Retina (tissue), 1 donor: ENCODE measurements around the gene ZNF329.
A peak's percentile ranks its signal among the peaks of the same experiment; 100 is the strongest.
"Not testable (repeated sequence)": the region's sequence is repeated elsewhere in the genome, so short reads cannot be mapped to it uniquely, and the experiment has no call there.

Experiments used
- DNase-seq: peaks from one replicate; pipeline ENCODE4 v3.0.0-alpha.2; 2016

Gene ZNF329

DNA sequence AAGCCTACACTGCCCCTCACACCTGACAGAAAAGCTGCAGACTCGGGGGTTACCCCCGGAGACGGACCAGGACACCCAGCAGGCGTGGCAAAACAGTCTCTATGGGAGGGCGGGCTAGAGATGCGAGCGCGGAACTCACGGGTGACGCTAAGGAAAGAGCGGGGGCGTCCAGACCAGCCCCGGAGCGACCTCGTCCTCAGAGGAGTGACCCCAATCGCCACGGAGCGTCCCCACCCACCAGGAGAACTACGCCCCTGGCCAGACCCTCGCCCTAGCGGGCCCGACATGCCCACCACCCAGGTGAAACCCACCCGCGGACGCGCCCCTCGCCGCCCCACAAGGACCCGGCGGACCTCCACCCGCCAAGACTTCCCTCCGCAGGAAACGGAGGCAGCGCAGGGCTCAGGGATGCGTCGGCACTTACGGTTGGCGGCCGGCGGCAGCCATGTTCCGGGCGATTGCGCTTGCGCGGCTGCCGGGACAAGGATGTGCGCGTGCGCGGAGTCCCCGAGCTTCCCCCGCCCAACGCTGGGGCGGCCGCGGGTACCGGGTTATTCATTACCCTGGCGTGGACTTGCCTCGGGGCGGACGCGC is at the start of gene ZNF329:
ZNF329 (minus strand) TSS at position 462 of the 594 bp plus-strand sequence. CDS start 21,286 bp downstream, outside the sequence.
- DNase-seq: peak; percentile 95

DNA sequence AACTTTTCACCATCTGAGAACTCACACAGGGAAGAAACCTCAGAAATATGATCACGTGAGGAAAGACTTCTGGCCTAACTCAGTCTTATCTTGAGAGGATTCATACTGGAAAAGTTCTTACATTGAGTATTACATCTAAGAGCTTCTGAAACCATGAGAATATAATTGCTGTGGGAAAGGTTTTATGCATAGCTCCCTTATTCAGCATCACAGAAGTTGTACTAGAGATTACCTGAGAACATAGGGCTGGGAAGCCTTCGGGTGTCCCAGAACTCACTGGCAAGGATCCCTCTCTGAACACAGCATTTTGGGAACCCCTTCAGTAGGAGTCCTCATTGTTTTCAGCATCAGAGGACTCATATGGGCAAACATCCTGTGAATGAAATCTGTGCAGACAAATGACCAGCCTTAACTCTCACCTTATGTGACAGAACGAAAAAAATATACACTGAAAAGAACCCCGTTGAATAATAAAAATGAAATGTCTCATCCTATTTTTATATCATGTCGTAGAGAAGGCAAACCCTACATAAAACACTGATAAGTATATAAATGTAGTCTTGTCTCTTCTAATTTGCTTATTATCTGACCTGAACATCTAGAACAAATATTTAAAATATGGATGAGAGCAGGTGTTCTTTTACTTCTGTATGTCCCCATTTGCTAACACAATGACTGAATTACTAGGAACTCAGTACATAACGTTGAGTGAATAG is 46.5 kb upstream of the ZNF329 start:
- DNase-seq: peak; percentile 47

DNA sequence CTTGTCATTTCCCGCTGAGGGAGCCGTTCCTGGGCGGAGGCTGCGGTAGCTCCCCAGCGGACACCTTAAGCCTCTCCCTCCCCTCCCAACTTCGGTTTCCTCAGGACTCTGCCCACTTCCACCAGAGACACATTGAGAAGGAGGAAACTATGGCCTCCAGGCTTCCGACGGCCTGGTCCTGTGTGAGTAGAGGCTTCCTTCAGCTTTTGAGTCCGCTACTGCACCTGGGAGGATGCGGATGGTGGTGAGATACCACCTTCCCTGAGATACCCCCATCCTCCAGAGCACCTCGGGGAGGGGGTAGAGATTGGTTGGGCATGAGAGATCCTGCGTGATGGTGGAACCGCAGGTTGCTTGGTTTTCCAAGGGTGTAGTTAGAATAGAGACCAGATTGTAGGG is 33.2 kb upstream of the ZNF329 start:
- no peak for DNase-seq

DNA sequence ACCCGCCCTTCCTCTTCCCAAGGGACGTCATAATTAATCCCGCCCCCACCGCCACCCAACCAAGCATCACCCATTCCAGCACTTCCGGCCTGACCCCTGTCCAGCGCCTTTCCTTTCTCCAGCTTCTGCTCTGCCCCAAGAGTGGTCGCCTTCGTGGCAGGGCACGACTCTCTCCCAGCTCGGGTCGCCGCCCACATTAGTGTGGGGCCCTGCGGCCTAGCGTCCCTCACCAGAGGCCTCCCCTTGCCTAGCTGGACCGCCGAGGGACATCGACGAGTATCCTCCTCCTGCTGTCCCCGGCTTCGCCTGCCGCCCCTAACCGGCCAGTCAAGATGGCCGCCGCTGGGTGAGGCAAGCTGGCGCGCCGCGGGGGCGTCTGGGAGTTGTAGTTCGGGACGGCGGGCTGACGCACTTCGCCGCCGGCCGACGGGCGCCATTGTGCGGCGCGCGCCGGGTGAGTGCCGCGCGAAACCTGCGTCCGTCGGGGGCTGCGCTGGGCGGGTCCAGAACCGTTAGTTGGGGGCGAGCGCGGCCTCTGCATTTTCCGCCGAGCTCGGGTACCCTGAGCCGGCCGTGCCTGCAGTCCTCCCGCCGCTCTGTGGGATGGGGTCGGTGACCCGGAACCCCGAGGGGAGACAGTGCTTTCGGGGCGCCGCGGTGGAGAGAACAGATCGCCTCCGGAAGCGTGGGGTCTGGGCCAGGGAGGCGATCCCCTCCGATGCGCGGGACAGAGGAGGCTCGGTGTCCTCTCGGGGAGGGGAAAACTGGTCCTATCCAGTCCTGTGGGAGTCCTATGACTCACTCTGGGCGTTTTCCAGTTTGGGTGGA is 32.6 kb upstream of the ZNF329 start, which contains the start of gene ZNF274:
ZNF274 (plus strand) TSS at position 73 of the 828 bp plus-strand sequence. CDS start 905 bp downstream, outside the sequence.
- DNase-seq: peak; percentile 99

DNA sequence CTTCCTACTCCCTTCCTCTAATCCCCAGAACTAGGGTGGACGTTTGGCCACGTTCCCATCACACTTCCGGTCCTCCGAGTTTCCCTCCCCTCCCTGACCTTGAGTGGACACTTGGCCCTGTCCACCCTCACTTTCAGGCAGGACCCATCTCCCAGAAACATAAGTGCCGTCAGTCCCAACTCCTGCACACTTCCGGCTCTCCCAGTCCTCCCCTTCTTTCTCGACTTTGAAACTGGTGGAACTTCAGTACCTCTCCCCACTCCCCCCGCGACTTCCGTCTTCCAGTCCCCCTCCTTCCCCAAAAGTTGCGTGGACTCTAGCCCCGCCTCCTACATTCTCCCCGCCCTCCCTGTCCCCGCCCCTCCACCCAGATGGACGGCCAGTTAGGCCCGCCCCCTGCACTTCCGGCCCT is 32.0 kb upstream of the ZNF329 start:
- DNase-seq: no peak

DNA sequence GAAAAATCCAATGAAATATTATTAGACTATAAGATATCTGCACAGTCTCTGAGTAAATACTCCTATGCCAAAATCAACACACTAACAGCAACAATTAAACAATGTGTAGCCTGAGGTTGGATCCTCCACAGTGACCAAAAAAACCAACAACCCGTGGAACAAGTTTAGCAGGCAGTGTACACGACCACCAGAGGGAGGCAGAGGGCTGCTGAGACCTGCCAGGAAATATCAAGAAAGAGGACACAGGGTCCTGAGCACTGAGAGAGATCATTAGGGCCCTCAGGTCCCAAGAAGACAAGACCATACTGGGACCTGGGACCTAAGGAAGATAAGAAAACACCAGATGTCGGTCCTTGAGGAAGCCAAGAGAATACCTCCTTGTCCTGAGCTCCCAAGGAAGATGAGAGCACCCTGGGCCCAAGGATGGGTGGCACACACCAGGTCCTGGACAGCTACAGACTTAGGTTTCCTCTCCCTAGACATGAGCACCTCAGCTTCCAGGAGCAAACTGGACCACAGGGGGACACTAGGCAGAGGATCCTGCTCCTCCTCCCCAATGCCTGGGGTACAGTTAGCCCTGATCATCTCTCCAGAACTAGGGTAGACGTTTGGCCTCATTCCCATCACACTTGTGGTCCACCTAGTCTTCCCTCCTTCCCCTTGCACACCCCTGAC is 31.4 kb upstream of the ZNF329 start:
- DNase-seq: no peak

DNA sequence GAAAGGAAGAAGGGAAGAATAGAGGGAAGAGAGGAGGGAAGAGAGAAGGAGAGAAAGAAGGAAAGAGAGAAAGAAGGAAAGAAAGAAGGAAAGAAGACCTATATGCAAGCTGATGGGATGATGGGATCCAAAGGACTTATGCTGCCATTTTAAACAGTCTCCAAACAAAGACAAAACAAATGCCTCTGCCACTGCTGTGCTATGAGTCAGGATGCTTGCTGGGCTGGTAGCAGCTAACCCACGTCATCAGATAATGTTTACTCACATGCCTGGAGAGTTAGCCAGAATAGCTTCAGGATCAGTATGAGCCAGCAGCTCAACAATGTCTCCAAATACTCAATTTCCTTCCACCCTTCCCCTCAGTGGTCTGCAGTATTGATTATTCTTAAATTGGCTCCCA is 20.3 kb upstream of the ZNF329 start:
- no peak for DNase-seq

DNA sequence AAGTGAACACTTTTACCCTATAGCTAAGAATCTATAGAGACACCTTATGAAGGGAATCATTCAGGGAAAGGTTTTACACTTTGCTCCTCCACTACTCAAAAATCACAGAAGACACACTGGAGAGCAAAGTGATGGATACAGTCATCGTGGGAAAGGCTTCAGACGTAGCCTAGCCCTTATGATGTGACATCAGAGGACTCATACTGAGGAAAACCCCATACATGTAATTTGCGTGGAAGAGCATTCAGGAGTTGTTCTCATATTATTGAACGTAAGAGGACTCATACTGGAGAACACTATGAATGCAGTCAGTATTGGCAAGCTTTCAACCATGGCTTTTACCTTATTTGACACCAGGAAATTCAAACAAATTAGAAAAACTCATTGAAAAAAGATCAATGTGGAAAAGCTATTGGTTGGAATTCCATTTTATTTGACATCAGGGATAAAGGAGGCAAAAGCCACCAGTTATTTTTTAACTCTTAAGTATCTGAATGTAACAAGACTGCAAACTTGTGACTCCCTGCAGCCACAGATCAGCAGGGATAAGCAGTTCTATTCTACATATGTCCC is 16.2 kb upstream of the ZNF329 start:
- no peak for DNase-seq

DNA sequence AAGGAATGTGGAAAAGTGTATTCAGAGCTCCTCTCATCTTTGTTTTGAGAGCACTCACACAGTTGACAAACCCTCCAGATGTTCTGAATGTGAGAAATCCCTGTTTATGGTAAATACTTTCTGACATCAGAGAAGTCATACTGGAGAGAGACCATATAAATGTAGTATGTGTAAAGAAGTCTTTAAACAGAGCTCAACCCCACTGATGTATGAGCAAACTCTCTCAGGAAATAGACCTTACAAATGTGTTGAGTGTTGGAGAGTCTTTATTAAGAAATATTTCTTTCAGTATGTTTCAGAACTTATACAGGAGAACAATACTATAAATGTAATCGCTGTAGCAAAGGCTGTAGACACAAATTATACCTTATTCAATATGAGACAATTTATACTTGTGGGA is 15.7 kb upstream of the ZNF329 start:
- no peak for DNase-seq

DNA sequence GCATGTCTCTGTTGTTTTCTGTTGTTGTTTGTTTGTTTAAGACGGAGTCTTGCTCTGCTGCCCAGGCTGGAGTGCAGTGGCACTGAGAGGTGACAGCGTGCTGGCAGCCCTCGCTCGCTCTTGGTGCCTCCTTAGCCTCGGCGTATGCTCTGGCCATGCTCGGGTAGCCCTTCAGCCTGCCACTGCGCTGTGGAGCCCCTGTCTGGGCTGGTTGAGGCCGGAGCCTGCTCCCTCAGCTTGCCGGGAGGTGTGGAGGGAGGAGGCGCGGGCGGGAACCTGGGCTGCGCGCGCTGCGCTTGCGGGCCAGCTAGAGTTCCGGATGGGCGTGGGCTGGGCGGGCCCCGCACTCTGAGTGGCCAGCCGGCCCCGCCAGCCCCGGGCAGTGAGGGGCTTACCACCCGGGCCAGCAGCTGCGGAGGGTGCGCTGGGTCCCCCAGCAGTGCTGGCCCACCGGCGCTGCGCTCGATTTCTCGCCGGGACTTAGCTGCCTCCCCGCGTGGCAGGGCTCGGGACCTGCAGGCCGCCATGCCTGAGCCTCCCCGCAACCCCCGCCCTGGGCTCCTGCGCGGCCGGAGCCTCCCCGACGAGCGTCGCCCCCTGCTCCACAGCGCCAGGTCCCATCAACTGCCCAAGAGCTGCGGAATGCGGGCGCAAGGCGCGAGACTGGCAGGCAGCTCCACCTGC is 6.6 kb upstream of the ZNF329 start:
- no peak for DNase-seq

DNA sequence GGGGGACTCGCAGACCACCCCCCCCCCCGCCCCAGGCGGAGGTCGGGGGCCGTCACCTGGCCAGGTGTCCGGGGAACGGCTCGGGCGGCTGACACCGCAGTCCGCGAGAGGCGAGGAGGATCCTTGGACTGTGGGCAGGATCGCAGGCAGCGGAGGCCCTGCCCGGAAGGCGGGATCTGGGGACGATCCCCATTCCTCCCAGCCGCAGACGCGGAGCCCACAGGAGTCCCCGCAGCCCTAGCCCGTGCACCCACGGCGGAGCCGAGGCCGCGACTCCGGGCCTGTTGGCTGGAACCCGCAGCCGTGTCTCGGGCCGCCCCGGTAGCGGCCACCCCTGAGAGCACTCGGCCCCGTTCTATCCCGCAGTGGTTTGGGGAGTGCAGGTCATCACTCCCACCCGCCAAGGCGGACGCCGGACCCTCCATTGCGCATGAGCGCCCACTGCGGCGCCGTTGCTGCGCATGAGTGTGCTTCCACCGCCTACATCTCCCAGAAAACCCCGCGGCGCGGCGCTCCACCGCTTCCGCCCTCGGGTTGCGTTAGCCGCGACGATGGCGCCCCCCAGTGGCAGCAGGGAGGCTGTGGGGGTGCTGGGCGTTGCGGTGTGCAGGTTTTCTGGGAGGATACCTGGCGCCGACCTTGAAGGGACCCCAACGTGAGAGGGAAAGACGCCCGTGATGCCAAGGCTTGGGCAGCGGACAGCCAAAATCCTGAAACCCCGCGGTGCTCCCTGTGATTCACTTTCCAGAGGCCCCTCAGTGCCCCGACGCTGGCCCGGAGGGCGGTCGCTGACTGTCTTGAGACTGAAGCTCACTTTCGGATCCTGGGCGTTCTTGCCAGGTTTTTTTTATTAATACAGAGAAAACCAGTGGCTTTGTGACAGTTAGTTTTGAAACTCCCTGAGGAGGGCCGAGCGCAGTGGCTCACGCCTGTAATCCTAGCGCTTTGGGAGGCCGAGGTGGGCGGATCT is 4.4 kb upstream of the ZNF329 start:
- DNase-seq: peak; percentile 99

DNA sequence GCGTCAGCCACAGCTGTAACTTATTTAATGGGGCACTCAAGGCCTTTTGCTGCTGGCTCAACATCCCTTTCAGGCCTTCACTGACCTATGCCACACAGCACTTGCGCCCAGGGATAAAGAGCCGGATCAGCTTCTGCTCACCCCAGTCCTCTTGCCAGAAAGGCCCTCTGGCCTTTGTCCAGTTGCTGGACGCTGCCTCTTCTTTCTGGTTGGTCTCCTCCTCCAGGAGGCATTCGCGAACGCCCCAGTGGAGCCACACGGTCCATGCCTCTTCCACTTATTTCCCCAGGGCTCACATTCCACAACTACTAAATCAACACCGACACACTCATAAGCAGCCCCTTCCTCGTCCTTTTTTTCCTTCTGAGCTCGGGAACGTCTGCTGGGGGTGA is 3.7 kb upstream of the ZNF329 start:
- DNase-seq: no peak

DNA sequence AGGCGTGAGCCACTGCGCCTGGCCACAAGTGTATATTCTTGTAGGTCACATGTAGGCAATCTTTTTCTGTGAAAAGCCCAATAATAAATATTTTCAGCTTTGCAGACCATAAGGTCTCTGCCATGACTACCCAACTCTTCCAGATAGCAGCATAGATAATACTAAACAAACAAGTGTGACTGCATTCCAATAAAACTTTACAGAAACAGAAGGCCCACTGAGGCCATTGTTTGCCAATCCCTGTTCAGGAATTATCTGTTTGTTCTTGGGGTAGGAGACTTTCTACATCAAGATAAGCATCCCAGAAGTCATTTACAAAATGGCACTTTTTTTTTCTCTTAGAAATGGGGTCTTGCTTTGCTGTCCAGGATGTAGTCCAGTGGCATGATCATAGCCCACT is 2.8 kb upstream of the ZNF329 start:
- no peak for DNase-seq

DNA sequence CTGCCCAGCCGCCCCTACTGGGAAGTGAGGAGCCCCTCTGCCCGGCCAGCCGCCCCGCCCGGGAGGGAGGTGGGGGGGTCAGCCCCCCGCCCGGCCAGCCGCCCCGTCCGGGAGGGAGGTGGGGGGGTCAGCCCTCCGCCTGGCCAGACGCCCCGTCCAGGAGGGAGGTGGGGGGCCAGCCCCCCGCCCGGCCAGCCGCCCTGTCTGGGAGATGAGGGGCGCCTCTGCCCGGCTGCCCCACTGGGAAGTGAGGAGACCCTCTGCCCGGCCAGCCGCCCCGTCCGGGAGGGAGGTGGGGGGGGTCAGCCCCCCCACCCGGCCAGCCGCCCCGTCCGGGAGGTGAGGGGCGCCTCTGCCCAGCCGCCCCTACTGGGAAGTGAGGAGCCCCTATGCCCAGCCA is 3.1 kb downstream of the ZNF329 start:
- not testable (repeated sequence) for DNase-seq

DNA sequence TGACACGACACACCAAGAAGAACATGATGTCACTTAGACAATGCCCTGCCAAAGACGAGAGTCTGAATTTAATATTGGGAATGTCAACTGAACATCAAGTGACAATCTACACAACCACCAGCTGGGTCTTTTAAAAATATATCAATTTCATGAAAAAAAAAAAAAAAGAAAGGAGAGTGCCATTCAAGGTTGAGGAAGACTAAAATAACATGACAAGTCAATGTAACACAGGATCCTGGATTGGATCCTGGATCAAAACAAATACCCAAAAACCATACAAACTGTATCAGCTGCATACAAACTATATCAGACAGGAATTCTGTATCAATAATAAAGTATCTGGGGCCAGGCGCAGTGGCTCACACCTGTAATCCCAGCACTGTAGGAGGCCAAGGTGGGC is 4.7 kb downstream of the ZNF329 start:
- no peak for DNase-seq

DNA sequence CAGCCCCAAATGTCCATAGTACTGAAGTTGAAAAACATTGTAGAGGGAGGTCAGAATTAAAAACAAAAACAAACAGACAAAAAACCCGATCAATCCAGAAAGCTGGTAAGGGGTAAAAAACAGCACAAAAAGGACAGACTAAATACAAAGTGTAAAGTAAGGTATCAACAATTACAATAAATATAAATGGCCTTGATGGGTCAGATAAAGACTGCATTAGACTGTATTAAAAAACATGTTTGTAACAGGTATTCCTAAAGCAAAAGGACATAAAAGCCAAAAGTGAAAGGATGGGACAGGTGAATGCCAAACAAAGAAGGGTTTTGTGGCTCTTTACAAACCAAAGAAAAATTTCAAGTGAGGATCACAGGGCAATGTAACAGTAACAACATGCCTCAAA is 16.3 kb downstream of the ZNF329 start:
- DNase-seq: no peak

DNA sequence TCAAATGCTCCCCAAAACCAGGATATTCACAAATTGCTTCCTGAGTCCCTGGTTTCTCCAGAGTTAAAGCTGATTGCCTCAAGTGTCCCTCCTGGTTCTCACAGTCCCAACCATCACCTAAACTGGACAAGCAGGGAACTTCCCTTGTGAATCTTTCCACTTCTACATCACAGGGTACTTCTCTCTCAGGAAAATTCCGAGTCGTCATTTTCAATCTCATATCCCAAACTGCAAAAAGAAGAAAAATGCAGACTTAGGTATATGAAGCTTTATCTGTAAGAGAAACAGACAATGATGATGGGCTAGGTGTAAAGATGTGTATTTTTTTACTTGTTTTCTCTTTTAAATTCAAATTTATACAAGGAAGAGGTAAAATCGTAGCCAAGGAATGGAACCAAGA is 21.3 kb downstream of the ZNF329 start:
- no peak for DNase-seq

DNA sequence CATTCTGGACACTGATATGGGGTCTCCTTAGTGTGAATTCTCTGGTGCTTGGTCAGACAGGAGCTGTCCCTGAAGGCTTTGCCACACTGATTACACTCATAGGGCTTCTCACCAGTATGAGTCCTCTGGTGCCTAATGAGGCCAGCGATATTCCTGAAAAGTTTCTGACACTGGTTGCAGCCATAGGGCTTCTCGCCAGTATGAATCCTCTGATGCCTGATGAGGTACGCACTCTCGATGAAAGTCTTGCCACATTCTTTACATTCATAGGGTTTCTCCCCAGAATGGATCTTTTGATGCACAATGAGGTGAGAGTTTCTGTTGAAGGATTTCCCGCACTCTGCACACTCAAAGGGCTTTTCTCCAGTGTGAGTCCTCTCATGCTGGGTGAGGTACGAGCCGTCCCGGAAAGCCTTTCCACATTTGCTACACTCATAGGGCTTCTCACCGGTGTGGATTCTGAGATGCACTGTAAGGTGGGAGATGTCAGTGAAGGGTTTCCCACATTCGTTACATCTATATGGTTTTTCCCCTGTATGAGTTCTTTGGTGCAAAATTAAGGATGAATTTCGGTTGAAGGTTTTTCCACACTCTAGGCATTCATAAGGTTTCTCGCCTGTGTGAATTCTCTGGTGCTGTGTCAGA is 22.4 kb downstream of the ZNF329 start:
- DNase-seq: no peak

DNA sequence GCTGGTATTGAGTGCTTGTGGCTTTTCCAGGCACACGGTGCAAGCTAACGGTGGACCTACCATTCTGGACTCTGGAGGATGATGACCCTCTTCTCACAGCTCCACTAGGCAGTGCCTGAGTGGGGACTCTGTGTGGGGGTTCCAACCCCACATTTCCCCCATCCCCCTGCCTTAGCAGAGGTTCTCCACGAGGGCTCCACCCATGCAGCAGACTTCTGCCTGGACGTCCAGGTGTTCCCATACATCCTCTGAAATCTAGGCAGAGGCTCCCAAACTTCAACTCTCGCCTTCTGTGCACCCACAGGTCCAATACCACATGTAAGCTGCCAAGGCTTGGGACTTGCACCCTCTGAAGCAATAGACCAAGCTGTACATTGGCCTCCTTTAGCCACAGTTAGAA is 27.2 kb downstream of the ZNF329 start:
- no peak for DNase-seq

DNA sequence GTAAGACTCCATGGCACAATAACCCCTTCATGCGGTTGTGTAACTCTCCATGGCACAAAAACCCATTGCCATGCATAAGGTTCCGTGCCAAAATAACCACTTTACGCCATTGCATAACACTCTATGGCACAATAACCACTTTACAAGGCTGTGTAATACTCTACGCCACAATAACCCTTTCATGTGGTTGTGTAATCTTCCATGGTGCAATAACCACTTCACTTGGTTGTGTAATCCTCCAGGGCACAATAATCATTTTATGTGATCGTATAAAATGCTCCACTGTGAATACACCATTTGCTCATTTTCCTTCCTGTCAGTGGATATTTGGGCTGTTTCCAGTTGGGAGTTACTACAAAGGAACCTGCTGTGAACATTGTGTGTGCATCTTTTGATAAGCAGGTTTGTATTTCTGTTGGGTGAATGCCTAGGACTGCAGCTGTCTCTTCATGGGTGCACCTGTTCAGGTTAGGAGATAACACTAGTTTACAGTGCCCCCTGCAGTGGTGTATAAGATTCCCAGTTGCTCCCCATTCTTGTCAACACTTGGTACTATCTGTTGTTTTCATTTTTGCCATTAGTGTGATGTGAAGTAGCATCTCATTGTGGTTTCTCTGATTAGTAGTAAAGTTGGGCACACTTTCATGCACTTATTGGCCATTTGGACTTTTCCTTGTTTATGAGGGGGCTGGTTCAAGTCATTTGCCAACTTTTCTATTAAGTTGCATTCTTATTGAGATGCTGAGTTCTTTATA is 31.4 kb downstream of the ZNF329 start:
- DNase-seq: no peak
